GM18526 (cell line): Measurements from ENCODE around the gene HOXC11.

Experiments used
- POLR2A ChIP-seq: IDR thresholded peaks from 3 replicates; pipeline ENCODE4 v1.6.1; 2011; ENCODE audit not compliant: insufficient read length; ENCODE audit errors: extremely low read depth

HOXC11 gene

DNA sequence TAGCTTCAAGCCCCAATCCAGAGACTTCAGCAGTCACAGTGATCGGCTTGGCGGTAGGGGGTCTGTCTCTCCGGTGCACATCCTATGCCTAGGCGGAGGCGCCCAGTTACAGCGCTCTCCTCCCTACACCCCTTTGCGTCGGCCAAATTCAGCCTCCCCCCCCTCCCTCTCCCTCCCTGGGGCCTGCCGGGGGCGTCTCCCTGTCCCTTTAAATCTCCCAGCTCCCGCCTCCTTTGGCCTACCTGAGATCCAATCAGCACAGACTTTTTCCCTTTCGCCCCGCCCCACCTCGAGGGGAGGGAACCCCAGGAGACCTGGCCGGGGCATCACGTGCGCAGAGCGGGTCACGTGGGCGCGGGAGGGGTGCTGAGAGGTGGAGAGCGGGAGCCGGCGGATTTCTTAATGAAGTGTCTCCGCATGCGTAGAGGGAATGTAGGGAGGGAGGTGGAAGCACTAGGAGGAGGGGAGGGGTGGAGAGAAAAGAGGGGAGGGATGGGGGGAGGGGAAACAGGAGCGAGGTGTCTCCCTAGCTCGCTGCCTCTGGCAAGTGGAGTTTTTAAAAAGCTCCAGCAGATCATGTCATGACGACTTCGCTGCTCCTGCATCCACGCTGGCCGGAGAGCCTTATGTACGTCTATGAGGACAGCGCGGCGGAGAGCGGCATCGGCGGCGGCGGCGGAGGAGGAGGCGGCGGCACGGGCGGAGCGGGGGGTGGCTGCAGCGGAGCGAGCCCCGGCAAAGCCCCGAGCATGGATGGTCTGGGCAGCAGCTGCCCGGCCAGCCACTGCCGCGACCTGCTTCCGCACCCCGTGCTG is 34.4 kb upstream of the HOXC11 start, which contains the start of gene HOXC13:
HOXC13 (plus strand) TSS at position 506 of the 815 bp plus-strand sequence; CDS start at position 582, 76 bp downstream.
- TF ChIP-seq POLR2A: no peak

DNA sequence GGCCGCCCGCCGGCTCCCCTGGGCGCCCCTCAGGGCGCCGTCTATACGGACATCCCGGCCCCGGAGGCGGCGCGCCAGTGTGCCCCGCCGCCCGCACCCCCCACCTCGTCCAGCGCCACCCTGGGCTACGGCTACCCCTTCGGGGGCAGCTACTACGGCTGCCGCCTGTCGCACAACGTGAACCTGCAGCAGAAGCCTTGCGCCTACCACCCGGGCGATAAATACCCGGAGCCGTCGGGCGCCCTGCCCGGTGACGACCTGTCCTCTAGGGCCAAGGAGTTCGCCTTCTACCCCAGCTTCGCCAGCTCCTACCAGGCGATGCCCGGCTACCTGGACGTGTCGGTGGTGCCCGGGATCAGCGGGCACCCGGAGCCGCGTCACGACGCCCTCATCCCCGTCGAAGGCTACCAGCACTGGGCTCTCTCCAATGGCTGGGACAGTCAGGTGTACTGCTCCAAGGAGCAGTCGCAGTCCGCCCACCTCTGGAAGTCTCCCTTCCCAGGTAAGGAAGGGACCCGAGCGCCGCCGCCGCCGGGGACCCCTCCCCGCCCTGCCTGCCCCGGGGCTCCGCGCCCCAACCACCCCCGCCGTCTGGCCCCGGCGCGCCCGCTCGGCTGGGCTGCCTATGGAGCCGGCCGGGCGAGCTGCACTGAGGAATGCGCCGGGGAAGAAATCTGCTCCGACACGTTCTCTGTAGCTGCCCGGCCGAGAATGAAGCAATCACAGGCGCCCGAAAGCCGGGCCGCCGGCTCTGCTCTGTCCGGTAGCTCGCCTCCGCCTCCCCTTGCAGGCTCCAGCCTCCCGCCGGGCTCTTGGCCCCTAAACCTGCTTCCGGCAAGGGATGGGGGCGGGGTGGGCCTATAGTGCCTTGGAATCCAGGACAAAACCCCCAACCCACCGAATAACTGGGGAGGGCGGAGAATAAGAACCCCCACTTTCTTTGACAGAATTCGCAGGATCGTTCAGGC is 33.5 kb upstream of the HOXC11 start:
- TF ChIP-seq POLR2A: no peak

DNA sequence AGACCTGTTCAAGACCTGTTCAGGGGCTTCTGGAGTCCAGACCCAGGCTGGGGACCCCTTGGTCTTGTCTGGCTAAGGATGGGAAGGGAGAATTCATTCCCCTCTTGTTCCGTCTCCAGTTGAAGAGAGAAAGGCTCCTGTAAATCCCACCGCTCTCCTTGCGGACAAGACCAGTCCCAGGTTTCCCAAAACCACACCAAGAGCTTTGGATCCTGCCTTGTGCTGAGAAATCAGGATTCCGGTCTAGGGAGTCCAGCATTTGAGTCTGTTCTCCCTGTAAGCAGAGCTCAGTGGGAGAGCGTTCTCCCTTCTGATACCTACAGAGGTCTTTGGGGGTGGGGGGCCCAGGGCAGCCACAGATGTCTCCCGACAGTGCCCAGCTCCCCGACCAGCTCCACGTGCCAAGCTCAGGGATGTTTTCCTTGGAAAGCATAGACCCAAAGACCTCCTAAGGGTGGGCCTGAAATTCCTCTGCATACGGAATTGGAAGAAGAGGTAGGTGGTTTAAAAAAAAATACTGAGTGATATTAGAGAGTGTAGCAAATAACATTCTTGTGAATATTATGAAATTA is 32.4 kb upstream of the HOXC11 start:
- no peak for TF ChIP-seq POLR2A

DNA sequence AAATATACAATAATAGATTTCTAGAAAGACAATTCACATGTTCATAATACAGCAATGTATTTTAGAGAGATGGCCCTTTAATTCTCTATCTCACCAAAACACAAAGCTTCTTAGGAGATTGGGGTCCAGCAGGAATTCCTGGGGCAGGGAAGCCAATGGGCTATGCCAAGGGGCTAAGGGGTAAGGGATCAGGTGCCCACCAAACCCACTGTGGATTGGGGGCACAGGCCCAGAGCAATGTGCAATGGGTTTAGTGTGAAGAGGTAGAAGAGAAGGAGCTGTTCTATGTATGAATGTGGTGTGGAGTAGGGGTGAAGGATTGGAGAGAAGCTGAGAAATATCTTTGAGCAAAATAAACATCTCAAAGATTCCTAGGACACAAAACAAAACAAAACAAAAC is 31.7 kb upstream of the HOXC11 start:
- TF ChIP-seq POLR2A: no peak

DNA sequence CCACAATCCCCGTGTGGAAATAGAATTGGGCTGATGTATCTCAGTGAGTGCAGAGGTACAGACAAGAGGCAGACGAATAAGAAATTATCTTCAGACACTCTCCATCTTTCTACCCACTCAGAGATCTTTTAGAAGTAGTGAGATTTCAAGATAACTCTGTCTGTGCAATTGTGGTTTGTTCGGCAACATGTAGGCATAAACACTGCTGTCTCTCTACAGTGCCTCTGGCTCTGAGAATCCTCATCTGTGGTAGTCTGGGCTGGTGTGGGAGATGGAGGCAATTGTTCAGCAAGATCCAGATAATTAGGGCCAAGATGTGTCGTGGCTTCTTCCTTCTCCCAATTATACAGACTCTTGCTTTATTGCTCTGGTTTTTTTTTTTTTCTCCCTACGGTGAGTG is 31.2 kb upstream of the HOXC11 start:
- TF ChIP-seq POLR2A: no peak

DNA sequence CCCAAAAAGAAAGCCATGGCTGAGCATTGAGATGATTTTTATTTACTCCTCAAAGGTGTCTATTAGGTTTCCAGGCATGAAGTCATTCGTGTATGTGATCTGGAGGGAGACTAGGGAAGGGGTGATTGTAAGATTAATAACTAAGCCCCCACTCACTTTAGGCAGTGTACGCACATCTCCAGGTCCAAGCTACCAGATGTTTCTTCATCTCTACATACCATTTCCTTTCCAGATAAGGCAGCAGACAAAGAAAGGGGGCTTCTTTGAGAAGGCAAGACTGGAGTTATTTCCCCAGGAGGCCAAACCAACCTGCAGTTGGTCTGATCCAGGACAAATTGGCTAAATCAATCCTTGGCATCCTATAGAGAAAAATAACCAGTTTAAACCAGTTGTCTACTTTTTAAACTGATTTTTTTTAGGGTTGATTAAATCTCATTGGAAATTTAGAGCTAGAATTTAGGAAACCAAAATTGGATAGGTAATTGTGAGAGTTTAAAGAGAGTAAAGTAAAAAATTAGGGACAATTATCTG is 30.4 kb upstream of the HOXC11 start:
- TF ChIP-seq POLR2A: no peak

DNA sequence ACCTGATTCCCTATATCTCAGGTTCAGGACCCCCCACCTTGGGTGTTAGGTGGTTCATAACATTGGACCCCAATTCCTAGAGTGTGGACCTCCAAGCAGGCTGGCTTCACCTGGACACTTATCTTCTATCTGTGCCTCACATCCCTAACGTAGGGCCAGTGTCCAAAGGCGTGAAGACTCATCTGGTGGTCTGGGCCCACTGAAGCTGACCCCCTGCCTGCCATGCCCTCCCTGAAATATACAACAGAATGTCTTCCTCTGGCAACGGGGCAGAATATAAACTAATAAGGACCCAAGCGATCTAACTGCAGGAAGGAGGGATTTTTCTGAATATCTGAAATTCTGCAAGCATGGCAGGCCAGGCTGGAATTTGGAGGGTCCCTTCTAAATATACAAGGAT is 28.7 kb upstream of the HOXC11 start:
- no peak for TF ChIP-seq POLR2A

DNA sequence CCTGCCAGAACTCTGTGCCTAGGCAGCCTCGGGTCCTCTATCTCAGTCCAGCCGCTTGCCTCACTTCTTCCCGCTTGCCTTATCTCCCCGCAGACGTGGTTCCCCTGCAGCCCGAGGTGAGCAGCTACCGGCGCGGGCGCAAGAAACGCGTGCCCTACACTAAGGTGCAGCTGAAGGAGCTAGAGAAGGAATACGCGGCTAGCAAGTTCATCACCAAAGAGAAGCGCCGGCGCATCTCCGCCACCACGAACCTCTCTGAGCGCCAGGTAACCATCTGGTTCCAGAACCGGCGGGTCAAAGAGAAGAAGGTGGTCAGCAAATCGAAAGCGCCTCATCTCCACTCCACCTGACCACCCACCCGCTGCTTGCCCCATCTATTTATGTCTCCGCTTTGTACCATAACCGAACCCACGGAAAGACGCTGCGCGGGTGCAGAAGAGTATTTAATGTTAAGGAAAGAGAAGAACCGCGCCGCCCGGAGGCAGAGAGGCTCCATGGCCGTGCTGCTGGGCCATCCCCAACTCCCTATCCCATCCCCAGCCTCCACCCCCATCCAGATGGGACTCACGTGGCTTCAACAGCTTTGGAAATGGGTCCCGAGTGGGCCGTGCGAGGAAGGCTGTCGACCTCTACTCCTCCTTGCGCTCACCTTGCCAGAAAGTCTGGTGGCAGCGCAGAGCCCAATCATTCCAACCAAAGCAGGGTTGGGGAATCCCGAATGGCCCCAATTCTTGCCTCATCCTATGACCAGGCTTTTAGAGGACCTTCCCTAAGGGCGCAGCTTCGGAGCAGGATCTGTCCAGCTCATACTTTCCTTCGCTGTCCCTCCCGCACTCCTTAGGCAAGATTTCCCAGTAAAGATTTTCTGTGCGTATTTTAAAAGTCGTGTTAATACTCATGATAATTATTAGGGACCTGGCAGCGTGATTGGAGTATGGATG is 27.7 kb upstream of the HOXC11 start:
- TF ChIP-seq POLR2A: no peak

DNA sequence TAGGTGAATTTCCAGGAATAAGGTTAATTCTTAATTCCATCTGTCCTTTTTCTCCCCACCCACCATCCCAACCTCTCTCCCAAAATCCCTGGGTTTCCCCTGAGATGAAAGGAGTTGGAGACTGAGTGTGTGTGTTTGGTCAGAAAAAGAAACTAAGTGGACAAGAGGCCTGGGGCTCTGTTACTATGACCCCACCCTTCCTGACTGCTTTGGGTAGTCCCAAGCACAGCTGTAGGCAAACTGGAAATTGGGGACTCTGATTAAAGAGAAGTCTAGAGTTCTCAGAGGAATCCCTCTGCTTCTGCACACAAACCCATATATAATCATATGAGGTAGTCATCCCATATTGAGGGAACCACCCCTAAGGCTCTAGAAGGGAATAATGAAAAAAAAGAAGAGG is 25.2 kb upstream of the HOXC11 start:
- no peak for TF ChIP-seq POLR2A

DNA sequence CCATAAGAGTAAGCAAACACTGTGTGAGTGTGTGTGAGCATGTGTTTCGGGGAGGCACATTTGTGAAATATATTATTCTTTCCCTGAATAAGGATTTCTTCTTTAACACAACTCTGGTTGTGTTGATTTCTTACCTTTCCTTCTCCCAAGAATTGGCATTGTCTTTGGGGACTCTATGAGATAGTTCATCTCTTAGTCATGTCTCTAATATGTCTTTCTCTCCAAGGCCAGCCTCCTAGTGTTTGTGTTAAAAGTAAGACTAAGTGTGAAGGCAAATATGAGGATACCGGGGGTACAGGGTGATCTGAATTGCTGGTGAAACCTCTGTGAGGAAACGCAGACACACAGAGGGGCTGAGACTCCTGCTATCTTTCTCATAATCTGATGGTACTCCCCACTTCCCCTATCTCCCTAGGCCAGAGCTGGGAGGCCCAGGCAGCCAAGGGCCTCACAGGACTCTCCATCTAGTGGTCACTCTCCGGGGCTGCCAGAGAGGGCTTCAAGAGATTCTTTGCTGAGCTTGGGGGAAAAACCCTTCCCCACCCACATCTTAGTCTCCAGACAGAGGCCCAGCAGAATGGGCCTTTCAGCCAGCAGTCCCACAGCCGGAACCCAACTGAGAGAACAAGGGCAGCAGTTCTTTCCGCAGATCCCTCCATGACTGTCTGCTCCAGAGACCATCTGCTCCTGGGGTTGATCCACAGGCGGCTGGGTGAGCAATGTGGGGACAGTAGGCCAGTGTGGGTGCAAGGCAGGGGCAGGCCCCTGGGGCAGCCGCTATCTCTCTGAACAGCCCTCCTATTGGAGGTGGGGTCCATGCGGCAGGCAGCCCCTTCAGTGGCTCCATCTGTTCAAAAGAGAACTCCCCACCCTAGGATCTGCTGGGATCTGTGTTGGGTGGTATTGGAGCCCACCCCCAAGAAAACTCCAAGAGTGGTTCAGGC is 24.0 kb upstream of the HOXC11 start:
- no peak for TF ChIP-seq POLR2A

DNA sequence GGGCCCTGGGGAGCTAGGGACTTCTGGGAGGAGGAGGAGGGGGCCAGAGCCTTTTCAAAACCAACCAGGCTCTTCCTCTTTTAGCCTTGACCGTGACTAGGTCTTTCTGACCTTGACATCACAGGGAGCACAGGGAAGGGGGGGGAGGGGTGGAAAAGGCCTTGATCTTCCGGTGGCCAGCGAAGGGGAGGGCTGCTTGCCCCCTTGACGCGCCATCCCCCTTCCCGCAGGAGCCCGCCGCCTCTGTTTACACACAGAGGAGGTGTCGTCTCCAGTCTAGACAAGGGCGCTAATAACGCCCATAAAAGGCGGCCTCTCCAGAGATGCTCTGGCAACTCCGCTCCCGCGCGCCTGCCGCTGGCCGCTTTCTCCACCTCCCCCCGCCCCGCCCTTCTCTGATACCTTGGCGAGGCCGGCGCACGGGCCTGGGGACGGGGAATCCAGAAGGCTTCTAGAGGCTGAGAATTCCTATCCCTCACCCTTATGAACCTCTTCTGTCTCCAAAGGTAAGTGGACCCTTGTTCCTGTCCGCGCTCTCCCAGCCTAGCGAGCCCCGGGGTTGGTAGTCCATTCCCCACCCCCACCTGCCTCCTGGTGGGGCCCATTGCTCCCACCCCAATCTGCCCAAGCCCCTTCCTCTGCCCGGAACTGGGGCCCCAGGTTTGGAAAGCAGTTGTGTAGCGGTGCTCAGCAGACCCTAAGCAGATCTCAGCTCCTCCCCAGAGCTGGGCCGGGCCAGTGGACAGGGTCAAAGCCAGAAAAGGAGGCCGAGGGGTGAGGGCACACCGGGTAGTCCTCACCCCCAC is 23.1 kb upstream of the HOXC11 start:
- no peak for TF ChIP-seq POLR2A

DNA sequence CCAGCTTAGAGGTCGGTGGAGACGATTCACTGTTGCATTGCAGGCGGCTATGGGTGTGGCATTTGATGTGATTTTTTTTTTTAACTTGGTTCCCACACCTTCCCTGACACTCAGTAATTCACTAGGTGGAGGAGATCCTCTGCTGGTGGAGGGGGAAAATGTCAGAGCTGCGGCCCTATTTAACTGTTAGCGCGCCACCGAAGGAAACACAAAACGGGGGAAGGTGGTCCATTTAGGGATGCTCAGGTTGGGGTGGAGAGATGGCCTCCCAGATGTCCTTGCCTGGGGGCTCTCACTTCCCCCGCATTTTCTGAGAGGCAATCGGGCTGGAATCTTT is 22.5 kb upstream of the HOXC11 start:
- TF ChIP-seq POLR2A: no peak
